ENCODE results near the gene ENOX1.
"Not testable (repeated sequence)": the region's sequence is repeated elsewhere in the genome, so short reads cannot be mapped to it uniquely, and the experiment has no call there.

The ENOX1 gene

GRCh38 chr13:43214124-43214523 lies 572.6 kb downstream of the ENOX1 start:
- no peak for DNase-seq (ENCODE audit: low read depth, low spot score)

- DNase-seq (ENCODE audit: low read depth, low spot score): no peak
Measured at GRCh38 chr13:43206838-43207237, 579.9 kb downstream of the ENOX1 start.

GRCh38 chr13:43205416-43205815 lies 581.4 kb downstream of the ENOX1 start:
- no peak for DNase-seq (ENCODE audit: low read depth, low spot score)

- no peak for DNase-seq (ENCODE audit: low read depth, low spot score)
Measured at GRCh38 chr13:43204591-43204990, 582.2 kb downstream of the ENOX1 start.

GRCh38 chr13:43203781-43204180 lies 583.0 kb downstream of the ENOX1 start:
- DNase-seq (ENCODE audit: low read depth, low spot score): no peak

- DNase-seq (ENCODE audit: low read depth, low spot score): no peak
Measured at GRCh38 chr13:43200736-43201135, 586.0 kb downstream of the ENOX1 start.

- DNase-seq (ENCODE audit: low read depth, low spot score): no peak
Measured at GRCh38 chr13:43200307-43200706, 586.5 kb downstream of the ENOX1 start.

- no peak for DNase-seq (ENCODE audit: low read depth, low spot score)
Measured at GRCh38 chr13:43196750-43197370, 589.9 kb downstream of the ENOX1 start.

GRCh38 chr13:43196086-43196621 lies 590.6 kb downstream of the ENOX1 start:
- peak; percentile 8 for DNase-seq (ENCODE audit: low read depth, low spot score)

- no peak for DNase-seq (ENCODE audit: low read depth, low spot score)
Measured at GRCh38 chr13:43195551-43195950, 591.2 kb downstream of the ENOX1 start.

GRCh38 chr13:43195112-43195511 lies 591.7 kb downstream of the ENOX1 start:
- no peak for DNase-seq (ENCODE audit: low read depth, low spot score)

- DNase-seq (ENCODE audit: low read depth, low spot score): no peak
Measured at GRCh38 chr13:43193789-43194420, 592.9 kb downstream of the ENOX1 start.

GRCh38 chr13:43191546-43191945 lies 595.2 kb downstream of the ENOX1 start:
- no peak for DNase-seq (ENCODE audit: low read depth, low spot score)

GRCh38 chr13:43185226-43185625 lies 601.5 kb downstream of the ENOX1 start:
- no peak for DNase-seq (ENCODE audit: low read depth, low spot score)

GRCh38 chr13:43180837-43181236 lies 605.9 kb downstream of the ENOX1 start:
- DNase-seq (ENCODE audit: low read depth, low spot score): no peak

GRCh38 chr13:43180036-43180660 lies 606.6 kb downstream of the ENOX1 start:
- no peak for DNase-seq (ENCODE audit: low read depth, low spot score)

- no peak for DNase-seq (ENCODE audit: low read depth, low spot score)
Measured at GRCh38 chr13:43171489-43171888, 615.3 kb downstream of the ENOX1 start.

GRCh38 chr13:43170506-43170905 lies 616.3 kb downstream of the ENOX1 start:
- no peak for DNase-seq (ENCODE audit: low read depth, low spot score)

GRCh38 chr13:43168434-43168833 lies 618.3 kb downstream of the ENOX1 start:
- DNase-seq (ENCODE audit: low read depth, low spot score): not testable (repeated sequence)

GRCh38 chr13:43167731-43168130 lies 619.0 kb downstream of the ENOX1 start:
- no peak for DNase-seq (ENCODE audit: low read depth, low spot score)

GRCh38 chr13:43166644-43167457 lies 619.9 kb downstream of the ENOX1 start:
- DNase-seq (ENCODE audit: low read depth, low spot score): no peak

Data from astrocyte of the hippocampus (primary cell).